Trophoblast cell (in vitro differentiated cells and primary cell): ENCODE results near the gene OVCH1.

Experiments
- DNase-seq, 2 donors: peaks; one replicate each; pipeline ENCODE4 v3.0.0-alpha.2; 2016
- H2AFZ ChIP-seq: 2 replicates; pipeline ENCODE4 v1.6.1; 2013; ENCODE audit warnings: low read length, moderate library complexity, mild to moderate bottlenecking; ENCODE audit not compliant: insufficient read depth, poor library complexity
- H2AK5ac ChIP-seq: 2 replicates; pipeline ENCODE4 v1.6.1; 2013; ENCODE audit warnings: mild to moderate bottlenecking, low read length
- H2BK120ac ChIP-seq: 2 replicates; pipeline ENCODE4 v1.6.1; 2013; ENCODE audit warnings: low read length, mild to moderate bottlenecking, moderate library complexity; ENCODE audit not compliant: insufficient read depth, poor library complexity
- H2BK12ac ChIP-seq: 2 replicates; pipeline ENCODE4 v1.6.1; 2013; ENCODE audit warnings: mild to moderate bottlenecking, low read length, moderate library complexity
- H2BK5ac ChIP-seq: 2 replicates; pipeline ENCODE4 v1.6.1; 2013; ENCODE audit warnings: low read length, low read depth, moderate library complexity, mild to moderate bottlenecking; ENCODE audit not compliant: poor library complexity
- H3K14ac ChIP-seq: 2 replicates; pipeline ENCODE4 v1.6.1; 2013; ENCODE audit warnings: mild to moderate bottlenecking, low read length
- H3K18ac ChIP-seq: 2 replicates; pipeline ENCODE4 v1.6.1; 2013; ENCODE audit warnings: mild to moderate bottlenecking, low read length
- H3K23ac ChIP-seq: 2 replicates; pipeline ENCODE4 v1.6.1; 2013; ENCODE audit warnings: low read length
- H3K27ac ChIP-seq: 2 replicates; pipeline ENCODE4 v1.5.1; 2013; ENCODE audit warnings: low read depth, mild to moderate bottlenecking, inconsistent platforms, low read length, moderate library complexity
- H3K27me3 ChIP-seq: 2 replicates; pipeline ENCODE4 v1.6.1; 2013; ENCODE audit warnings: inconsistent platforms, mild to moderate bottlenecking, low read length, moderate library complexity; ENCODE audit not compliant: insufficient read depth
- H3K36me3 ChIP-seq, 2 experiments: 1 replicate in 1 of 2; 2 replicates in 1 of 2; pipeline ENCODE4 v1.6.1; 2013; ENCODE audit warnings: low read length in 2 of 2, mild to moderate bottlenecking in 2 of 2, moderate library complexity in 1 of 2; ENCODE audit not compliant: insufficient read depth in 2 of 2, control insufficient read depth in 1 of 2
- H3K4ac ChIP-seq: 2 replicates; pipeline ENCODE4 v1.6.1; 2013; ENCODE audit warnings: low read depth, mild to moderate bottlenecking, low read length, moderate library complexity
- H3K4me1 ChIP-seq, 2 experiments: 1 replicate in 1 of 2; 2 replicates in 1 of 2; pipeline ENCODE4 v1.6.1; 2013; ENCODE audit warnings: low read length in 2 of 2, mild to moderate bottlenecking in 2 of 2, moderate library complexity in 1 of 2; ENCODE audit not compliant: insufficient read depth in 2 of 2, control insufficient read depth in 1 of 2
- H3K4me2 ChIP-seq: 2 replicates; pipeline ENCODE4 v1.6.1; 2013; ENCODE audit warnings: inconsistent platforms, mild to moderate bottlenecking, low read length, moderate library complexity
- H3K4me3 ChIP-seq: 2 replicates; pipeline ENCODE4 v1.5.1; 2013; ENCODE audit warnings: mild to moderate bottlenecking, low read depth, low read length, inconsistent platforms
- H3K79me1 ChIP-seq: one replicate; pipeline ENCODE4 v1.6.1; 2013; ENCODE audit warnings: low read length
- H3K79me2 ChIP-seq: 2 replicates; pipeline ENCODE4 v1.6.1; 2013; ENCODE audit warnings: low read length, mild to moderate bottlenecking; ENCODE audit not compliant: control insufficient read depth, insufficient read depth, poor library complexity
- H3K9ac ChIP-seq: 2 replicates; pipeline ENCODE4 v1.6.1; 2013; ENCODE audit warnings: mild to moderate bottlenecking, low read length
- H3K9me3 ChIP-seq: 2 replicates; pipeline ENCODE4 v1.6.1; 2013; ENCODE audit warnings: low read depth, mild to moderate bottlenecking, control low read depth, inconsistent platforms, low read length; ENCODE audit not compliant: insufficient read depth
- H4K12ac ChIP-seq: 2 replicates; pipeline ENCODE4 v1.6.1; 2013; ENCODE audit warnings: low read depth, mild to moderate bottlenecking, low read length, moderate library complexity
- H4K8ac ChIP-seq: 2 replicates; pipeline ENCODE4 v1.6.1; 2013; ENCODE audit warnings: low read depth, mild to moderate bottlenecking, low read length, moderate library complexity
- H4K91ac ChIP-seq: one replicate; pipeline ENCODE4 v1.6.1; 2013; ENCODE audit warnings: low read depth, mild to moderate bottlenecking, low read length, moderate library complexity
- WGBS: extraction: QIAGEN DNeasy Blood & Tissue Kit; methylation state at CpG from one replicate; pipeline ENCODE4 v1.1.7; 2013; ENCODE audit warnings: missing lambda C conversion rate; ENCODE audit not compliant: insufficient read length, insufficient coverage; ENCODE audit errors: extremely low coverage; 5-methylcytosine and 5-hydroxymethylcytosine counted together

OVCH1 gene

GRCh38 chr12:29405561-29405960 is 91.9 kb downstream of the OVCH1 start:
- Histone ChIP-seq H3K79me2 (no peaks in the 10 kb centered on the region), H4K12ac (no peak overlapping the region), H3K9ac (no peak overlapping the region), H2BK5ac (no peak overlapping the region), H3K4me2 (no peak overlapping the region), H4K91ac (no peak overlapping the region), H3K18ac (no peak overlapping the region), H3K4me3 (no peak overlapping the region), H4K8ac (no peak overlapping the region), H2BK12ac (no peak overlapping the region), H3K4ac (no peak overlapping the region), H2AK5ac (no peak overlapping the region), H2BK120ac (no peak overlapping the region), H3K36me3 (no peaks in the 10 kb centered on the region), H3K27me3 (no peaks in the 10 kb centered on the region), H2AFZ (no peak overlapping the region), H3K23ac (no peak overlapping the region), H3K79me1 (no peaks in the 10 kb centered on the region), H3K9me3 (no peaks in the 10 kb centered on the region), H3K27ac (no peak overlapping the region), H3K14ac (no peak overlapping the region), H3K4me1 (no peaks in the 10 kb centered on the region)
- no CpG with 5 or more reads among the region's 4 CpGs for WGBS
- no peak for DNase-seq

- peak in 1 of 2 donors; percentile 24 for DNase-seq
- no peak overlapping the region for H2BK12ac ChIP-seq
- no peak overlapping the region for H3K14ac ChIP-seq
- no peaks in the 10 kb centered on the region for H3K79me1 ChIP-seq
- no peak overlapping the region for H3K4ac ChIP-seq
- H3K4me1 ChIP-seq, result no peaks in the 10 kb centered on the region
- H3K36me3 ChIP-seq, result no peaks in the 10 kb centered on the region
- H3K9me3 ChIP-seq, result no peaks in the 10 kb centered on the region
- no CpG with 5 or more reads among the region's 4 CpGs for WGBS
- H4K12ac ChIP-seq, result no peak overlapping the region
- no peak overlapping the region for H4K91ac ChIP-seq
- no peak overlapping the region for H2AK5ac ChIP-seq
- H2BK5ac ChIP-seq, result no peak overlapping the region
- H2AFZ ChIP-seq, result no peak overlapping the region
- H4K8ac ChIP-seq, result no peak overlapping the region
- H3K27ac ChIP-seq, result no peak overlapping the region
- no peaks in the 10 kb centered on the region for H3K27me3 ChIP-seq
- H3K4me2 ChIP-seq, result no peak overlapping the region
- H3K23ac ChIP-seq, result no peak overlapping the region
- no peak overlapping the region for H3K9ac ChIP-seq
- H3K4me3 ChIP-seq, result no peak overlapping the region
- H3K79me2 ChIP-seq, result no peaks in the 10 kb centered on the region
- no peak overlapping the region for H3K18ac ChIP-seq
- no peak overlapping the region for H2BK120ac ChIP-seq
Measured at GRCh38 chr12:29403991-29404390, 93.5 kb downstream of the OVCH1 start.

- no peak overlapping the region for H3K23ac ChIP-seq
- no peaks in the 10 kb centered on the region for H3K36me3 ChIP-seq
- H3K27me3 ChIP-seq, result no peaks in the 10 kb centered on the region
- H2AFZ ChIP-seq, result no peak overlapping the region
- H3K79me1 ChIP-seq, result no peaks in the 10 kb centered on the region
- no peak overlapping the region for H3K27ac ChIP-seq
- no peak overlapping the region for H2AK5ac ChIP-seq
- H3K4me2 ChIP-seq, result no peak overlapping the region
- H3K4me3 ChIP-seq, result no peak overlapping the region
- no peak overlapping the region for H4K12ac ChIP-seq
- H3K9me3 ChIP-seq, result no peaks in the 10 kb centered on the region
- H3K9ac ChIP-seq, result no peak overlapping the region
- DNase-seq, result no peak
- H2BK12ac ChIP-seq, result no peak overlapping the region
- no peak overlapping the region for H3K18ac ChIP-seq
- H3K14ac ChIP-seq, result no peak overlapping the region
- no peak overlapping the region for H2BK120ac ChIP-seq
- H3K79me2 ChIP-seq, result no peaks in the 10 kb centered on the region
- no peak overlapping the region for H4K8ac ChIP-seq
- no peak overlapping the region for H2BK5ac ChIP-seq
- H3K4me1 ChIP-seq, result no peaks in the 10 kb centered on the region
- H3K4ac ChIP-seq, result no peak overlapping the region
- no peak overlapping the region for H4K91ac ChIP-seq
Measured at GRCh38 chr12:29402437-29402836, 95.0 kb downstream of the OVCH1 start.

- no peak overlapping the region for H4K12ac ChIP-seq
- H3K27ac ChIP-seq, result no peak overlapping the region
- no peaks in the 10 kb centered on the region for H3K4me1 ChIP-seq
- H3K18ac ChIP-seq, result no peak overlapping the region
- no peaks in the 10 kb centered on the region for H3K9me3 ChIP-seq
- H3K9ac ChIP-seq, result no peak overlapping the region
- no peaks in the 10 kb centered on the region for H3K79me2 ChIP-seq
- no peak overlapping the region for H2BK12ac ChIP-seq
- H4K91ac ChIP-seq, result no peak overlapping the region
- H3K4me2 ChIP-seq, result no peak overlapping the region
- H3K79me1 ChIP-seq, result no peaks in the 10 kb centered on the region
- H3K23ac ChIP-seq, result no peak overlapping the region
- DNase-seq, result no peak
- no peak overlapping the region for H2BK120ac ChIP-seq
- H3K4me3 ChIP-seq, result no peak overlapping the region
- H3K14ac ChIP-seq, result no peak overlapping the region
- no peaks in the 10 kb centered on the region for H3K27me3 ChIP-seq
- H4K8ac ChIP-seq, result no peak overlapping the region
- no peak overlapping the region for H2BK5ac ChIP-seq
- no peaks in the 10 kb centered on the region for H3K36me3 ChIP-seq
- no CpG with 5 or more reads among the region's 1 CpG for WGBS
- no peak overlapping the region for H2AK5ac ChIP-seq
- no peak overlapping the region for H3K4ac ChIP-seq
- no peak overlapping the region for H2AFZ ChIP-seq
Measured at GRCh38 chr12:29398495-29398894, 99.0 kb downstream of the OVCH1 start.
